HG03439 (cell line): ENCODE results near the gene SEPSECS.

Experiments
- ATAC-seq: cut with Tn5 transposase; IDR thresholded peaks from one replicate; pipeline ENCODE4 v1.9.1; 2021; ENCODE audit warnings: mild to moderate bottlenecking, moderate library complexity; ENCODE audit not compliant: unreplicated experiment

The SEPSECS gene

DNA sequence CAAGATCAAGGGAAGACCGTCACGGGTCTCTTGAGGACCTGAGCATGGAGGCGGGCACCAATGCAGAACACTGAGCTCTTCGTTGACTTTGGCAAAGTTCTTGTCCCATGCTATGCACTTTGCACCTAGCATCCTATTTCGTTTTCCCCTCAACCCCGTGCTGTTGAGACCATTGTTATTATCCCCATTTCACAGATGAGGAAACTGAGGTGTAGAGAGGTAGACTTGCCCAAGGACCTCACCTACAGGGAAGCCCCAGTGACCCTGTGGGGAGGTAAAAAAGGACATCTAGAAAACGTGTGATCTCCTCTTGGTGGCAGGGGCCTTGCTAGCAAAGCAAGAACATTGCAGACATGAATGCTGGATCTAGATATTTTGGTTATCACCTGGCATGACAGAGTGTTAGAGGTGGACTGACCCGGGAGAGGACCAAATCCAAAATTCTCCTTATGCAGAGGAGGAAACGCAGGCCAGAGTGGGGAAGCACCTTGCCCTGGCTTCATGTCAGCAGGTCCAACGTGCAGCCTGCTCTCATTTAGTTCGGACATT is 48.5 kb downstream of the SEPSECS start:
- ATAC-seq, result no peak

GRCh38 chr4:25110527-25111329 is 49.5 kb downstream of the SEPSECS start:
- no peak for ATAC-seq

- no peak for ATAC-seq
Measured at GRCh38 chr4:25109511-25109910, 50.7 kb downstream of the SEPSECS start.

DNA sequence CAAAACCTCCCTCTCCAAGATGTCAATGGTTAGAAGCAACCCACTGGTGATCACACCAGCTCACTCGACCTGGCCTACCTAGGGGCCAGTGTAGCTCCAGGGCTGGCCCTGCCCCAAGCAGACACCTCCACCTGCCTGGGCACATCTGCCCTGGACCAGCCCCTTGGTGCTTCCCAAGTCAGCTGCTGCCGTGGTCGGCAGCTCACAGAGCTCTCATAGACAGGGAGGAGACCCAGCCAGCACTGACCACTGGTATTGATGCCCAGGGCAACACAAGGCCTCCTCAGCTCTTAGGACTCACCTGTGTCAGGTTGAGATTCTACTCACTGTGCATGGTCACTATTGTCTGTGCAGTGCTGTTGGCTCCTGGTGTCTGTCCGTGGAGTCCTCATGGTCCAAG is 51.7 kb downstream of the SEPSECS start:
- ATAC-seq, result no peak

DNA sequence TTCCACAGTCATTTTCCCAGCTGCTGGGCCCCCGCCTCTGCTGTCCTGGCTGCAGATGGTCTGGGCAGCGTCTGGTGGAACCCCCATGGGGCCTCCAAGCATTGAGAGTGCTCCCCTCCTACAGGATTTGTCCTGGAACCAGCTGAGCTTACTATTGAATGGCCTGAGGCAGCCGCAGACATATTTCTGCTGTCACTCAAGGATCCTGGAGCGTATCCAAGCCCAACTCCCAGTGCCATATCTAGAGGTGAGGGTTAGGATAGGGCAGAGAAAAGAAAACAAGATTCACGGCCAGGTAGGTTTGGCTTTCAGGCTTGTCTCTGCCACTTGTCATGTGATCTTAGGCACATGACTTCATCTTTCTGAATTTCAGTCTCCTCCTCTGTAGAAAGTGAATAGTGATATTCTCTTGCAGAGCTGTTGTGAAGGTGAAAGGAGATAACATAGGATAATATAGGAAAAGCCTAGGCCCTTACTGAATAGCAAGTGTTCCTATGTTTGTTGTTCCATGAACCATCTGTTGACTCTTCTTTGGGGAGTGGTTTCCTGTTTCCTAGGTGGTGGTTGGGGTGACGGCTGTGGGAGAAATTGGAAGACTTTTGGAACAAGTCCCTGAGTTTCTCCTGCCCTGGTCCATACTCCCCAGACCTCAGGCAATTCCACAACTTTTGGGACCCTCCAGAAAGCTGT is 52.3 kb downstream of the SEPSECS start:
- no peak for ATAC-seq

GRCh38 chr4:25106363-25107151 is 53.7 kb downstream of the SEPSECS start:
- ATAC-seq, result no peak

DNA sequence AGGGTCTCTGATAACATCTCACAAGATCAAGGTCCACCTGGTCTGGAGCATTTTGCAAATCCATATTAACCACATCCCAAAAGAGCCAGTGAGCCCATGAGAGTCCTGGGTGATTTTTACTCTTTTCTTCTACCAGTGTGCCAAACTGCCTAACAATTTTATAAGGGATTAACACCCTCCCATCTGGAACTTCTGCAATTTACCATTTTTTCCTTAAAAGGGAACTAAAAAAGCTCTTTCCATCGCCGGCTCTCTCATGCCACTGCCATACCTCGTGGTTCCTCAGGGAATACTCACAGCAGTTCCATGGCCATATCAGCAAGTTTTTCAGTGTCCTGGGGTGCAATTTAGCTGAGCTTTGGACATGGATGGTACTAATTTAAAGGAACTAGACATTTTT is 55.7 kb downstream of the SEPSECS start:
- ATAC-seq, result no peak

DNA sequence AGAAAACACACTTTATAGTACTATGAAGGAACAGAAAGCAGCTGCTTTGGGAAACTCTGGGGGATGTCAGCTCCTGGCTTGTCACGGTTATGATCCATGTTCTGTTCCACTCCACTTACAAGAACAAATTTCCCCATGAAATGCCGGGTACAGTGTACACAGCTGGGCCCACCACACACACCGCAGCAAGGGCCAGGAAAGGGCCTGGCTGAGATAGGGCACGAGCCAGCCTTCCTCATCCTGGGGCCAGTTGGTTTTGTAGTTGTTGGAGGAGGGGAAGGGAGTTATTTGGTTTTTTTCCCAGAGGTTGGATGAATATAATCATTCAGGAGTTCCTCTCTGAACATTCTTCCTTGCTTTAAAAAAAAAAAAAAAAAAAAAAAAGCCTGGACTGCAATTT is 56.8 kb downstream of the SEPSECS start:
- ATAC-seq, result no peak

DNA sequence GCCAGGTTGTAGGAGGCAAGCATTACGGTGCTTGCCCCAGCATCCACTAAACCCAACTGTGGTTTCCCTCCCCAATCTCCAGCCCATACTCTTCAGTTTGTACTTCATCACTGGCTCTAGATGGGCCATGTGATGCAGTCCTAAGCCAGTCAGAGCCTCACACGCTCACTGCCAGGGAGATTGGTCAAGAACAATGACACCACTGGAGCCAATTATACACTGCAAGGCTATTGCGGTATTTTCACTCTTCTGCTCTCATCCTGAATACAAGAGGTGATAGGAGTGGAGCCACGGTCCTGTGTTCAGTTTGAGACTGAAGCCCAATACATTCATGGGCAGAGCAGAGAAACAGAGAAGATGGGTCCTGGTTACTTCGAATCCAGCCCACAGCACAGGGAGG is 58.4 kb downstream of the SEPSECS start:
- no peak for ATAC-seq

DNA sequence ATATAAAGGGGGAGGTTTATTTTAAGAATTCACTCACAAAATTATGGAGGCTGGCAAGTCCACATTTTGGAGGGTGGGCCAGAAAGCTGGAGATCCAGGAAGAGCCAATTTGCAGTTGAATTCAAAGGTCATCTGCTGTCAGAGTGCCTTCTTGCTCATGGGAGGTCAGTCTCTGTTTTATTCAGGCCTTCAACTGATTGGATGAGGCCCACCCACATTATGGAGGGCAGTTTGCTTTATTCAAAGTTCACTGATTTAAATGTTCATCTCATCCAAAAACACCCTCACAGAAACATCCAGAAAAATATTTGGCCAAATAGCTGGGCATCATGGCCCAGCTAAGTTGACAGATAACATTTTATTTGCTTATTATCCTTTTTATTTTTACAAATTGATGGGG is 59.5 kb downstream of the SEPSECS start:
- no peak for ATAC-seq

DNA sequence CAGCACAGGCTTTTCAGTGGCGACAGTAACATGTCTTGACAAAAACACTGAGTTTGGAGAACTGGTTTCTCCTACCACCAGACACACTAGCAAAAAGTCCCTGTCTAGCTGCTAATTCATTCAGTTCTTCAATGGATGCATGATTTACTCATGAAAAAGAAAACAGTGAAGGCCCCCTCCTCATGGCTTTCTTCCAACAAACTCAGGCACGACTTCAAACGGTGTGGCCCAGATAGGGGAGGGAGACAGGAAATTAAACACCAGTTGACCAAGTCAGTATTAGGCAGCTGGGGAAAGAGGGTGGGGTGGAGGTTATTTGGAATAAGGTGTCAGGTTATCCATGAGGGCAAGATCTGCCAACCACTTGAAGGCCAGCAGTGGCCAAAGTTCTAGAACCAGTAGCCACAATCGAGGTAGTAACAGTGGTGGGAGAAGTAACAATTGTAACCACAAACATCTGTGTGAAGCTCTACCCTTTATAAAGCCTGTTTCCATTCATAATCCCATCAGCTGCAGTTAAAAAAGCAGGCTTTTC is 60.2 kb downstream of the SEPSECS start:
- no peak for ATAC-seq

DNA sequence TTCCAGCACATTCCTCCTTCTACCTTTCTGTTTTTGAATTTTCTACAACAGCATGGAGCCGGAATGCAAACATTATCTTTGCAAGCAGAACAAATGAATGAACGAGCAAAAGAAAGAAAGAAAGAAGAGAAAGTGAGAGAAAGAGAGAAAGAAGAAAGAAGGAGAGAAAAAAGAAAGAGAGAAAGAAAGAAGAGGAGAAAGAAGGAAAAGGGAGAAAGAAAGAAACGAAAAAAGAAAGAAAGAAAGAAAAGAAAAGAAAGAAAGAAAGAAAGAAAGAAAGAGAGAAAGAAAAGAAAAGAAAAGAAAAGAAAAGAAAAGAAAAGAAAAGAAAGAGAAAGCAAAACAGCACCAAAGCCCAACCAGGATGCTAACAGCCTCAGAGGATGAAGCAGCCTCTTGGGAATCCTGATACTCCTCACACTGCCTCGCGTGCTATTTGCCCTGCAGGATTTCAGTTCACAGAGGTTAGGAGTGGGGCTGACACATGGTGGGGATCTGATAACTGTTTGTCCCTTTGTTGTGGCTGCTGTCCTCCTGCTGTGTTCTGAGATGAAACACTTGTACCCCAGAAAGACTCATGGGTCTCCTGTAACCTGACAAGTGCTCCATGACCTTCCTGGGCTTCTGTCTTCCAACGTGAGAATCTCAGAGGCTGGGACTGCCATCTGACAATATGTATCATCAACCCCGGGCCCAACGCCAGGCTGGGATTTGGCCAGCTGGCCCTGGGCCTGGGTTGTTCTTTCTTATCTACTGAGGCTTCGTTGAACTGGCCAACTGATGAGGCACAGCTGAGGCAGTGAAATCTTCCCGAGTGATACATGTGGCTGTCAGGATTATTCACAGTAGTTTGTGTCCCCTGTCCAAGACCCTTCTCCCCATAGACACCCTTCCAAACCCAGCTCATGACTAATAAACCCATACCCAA is 61.0 kb downstream of the SEPSECS start:
- ATAC-seq, result no peak

GRCh38 chr4:25096981-25097443 is 63.2 kb downstream of the SEPSECS start:
- ATAC-seq, result no peak

DNA sequence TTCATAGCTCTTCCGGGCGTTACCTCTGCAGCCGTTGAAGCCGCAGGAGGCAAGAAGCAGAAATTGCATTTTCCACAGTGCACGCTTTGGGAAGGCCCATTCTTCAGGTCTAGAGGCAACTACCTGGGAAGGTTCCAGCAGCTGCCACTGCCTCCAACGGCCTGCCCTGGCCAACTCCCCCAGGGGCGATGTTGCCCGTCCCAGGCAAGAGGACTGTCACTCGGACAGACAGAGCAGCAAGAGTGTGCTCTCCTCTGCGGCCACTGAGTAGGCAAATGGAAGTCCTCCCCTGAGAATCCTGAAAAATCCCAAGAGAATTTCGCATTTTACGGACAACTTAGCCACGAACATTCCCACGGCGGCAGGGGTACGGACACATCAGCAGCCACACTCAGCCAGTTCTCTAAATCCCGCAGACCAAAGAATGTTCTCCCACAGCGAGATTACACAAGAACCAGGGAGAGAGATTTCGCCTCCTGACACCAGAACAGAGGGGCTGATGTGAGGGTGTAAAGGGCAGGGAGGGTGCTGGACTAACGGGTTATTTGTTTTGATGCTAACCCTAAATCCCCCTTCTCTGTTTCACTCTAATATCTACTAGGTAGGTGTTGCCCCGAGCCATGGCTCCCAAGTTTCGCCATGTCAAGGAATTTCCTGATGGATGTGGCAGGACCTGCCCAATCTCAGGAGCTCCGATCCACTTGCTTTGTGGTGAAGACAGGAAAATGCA is 63.8 kb downstream of the SEPSECS start:
- no peak for ATAC-seq

DNA sequence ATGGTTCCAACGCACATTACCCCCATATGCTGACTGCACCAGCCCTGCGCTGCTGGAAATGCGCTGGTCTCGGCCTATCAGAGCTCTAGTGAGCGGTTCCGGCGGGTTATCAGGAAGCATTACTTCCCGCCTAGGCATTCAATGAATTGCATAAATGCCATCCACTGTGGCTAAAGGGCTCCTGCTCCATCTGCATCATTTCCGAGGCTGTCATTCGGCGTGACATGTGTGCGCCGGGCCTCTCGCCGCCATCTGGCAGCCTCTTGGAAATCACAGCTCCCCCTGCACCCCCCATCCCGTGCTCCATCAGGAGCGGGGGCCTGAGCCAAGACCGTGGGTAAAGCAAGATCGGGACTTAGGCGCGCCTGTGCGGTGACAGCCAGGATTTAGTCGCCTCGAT is 64.4 kb downstream of the SEPSECS start:
- ATAC-seq, result no peak

DNA sequence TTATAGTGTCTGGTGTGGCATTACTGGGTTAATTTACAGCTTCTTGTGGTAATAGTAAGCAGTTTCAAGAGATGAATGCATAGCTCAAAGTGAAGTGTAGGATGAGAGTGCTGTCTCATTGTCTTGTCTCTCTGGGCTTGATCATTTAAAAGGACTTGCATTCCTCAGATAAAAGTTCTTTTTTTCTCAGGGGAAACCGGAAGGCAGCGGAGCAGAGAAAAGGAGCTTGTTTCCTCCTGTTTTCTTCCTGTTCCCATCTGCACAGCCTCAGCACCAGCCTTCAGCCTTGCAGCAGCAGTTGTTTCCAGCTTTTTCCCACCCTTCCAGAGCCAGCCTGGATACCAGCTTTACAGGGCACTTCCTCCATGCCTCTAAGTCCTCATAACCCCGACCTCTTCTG is 68.1 kb downstream of the SEPSECS start:
- ATAC-seq, result no peak

- ATAC-seq, result no peak
Measured at GRCh38 chr4:25090516-25090915, 69.7 kb downstream of the SEPSECS start.

- ATAC-seq, result no peak
Measured at GRCh38 chr4:25089051-25089763, 71.0 kb downstream of the SEPSECS start.
